B cell (primary cell): ENCODE data around the gene APOM. TPM values are rescaled to one million over a fixed set of nuclear protein-coding genes. Genes with fewer than 3 reads are reported as not detected.

Experiments used
- ATAC-seq: fragments of 200-7000 bp; cut with Tn5 transposase; one replicate; pipeline ENCODE4 v1.10.0; 2021; ENCODE audit warnings: low read depth, mild to moderate bottlenecking, moderate number of reproducible peaks, moderate library complexity
- CTCF ChIA-PET: fragments of 350-600 bp; sonication (Branson Sonifier 250); formaldehyde crosslinking; loops from one replicate; lab custom pipeline; 2021; ENCODE audit warnings: antibody characterized with exemption, inconsistent platforms; lab: Charles Lee
- POLR2A ChIA-PET: fragments of 350-600 bp; sonication (Branson Sonifier 250); formaldehyde crosslinking; loops from one replicate; lab custom pipeline; 2021; ENCODE audit warnings: antibody characterized with exemption; lab: Charles Lee
- DNase-seq: peaks from one replicate; pipeline ENCODE4 v3.0.0; 2013
- H2AFZ ChIP-seq: 2 replicates; pipeline ENCODE4 v1.6.1; 2012; ENCODE audit warnings: mild to moderate bottlenecking, low read depth, low read length; ENCODE audit not compliant: insufficient read depth, poor library complexity, severe bottlenecking
- H3K27ac ChIP-seq, 2 donors: 1 replicate in 1 of 2; 2 replicates in 1 of 2; pipeline ENCODE4 v1.5.1; 2012 to 2013; ENCODE audit warnings: low read length in 2 of 2, mild to moderate bottlenecking in 2 of 2, moderate library complexity in 1 of 2
- H3K27me3 ChIP-seq, 4 experiments: fragments of 200-600 bp in 1 of 4; sonication (generic) in 1 of 4; replicated peaks in 1 of 4; 1 replicate in 2 of 4; 2 replicates in 2 of 4; pipeline versions ENCODE4 v1.6.1 to v1.7.0; 2013 to 2016; ENCODE audit warnings: low read length in 3 of 4, mild to moderate bottlenecking in 2 of 4, mixed read lengths in 1 of 4, moderate library complexity in 1 of 4; ENCODE audit not compliant: insufficient read depth in 4 of 4, control insufficient read depth in 3 of 4; ENCODE audit errors: control extremely low read depth in 1 of 4
- H3K36me3 ChIP-seq, 2 experiments: replicated peaks in 1 of 2; 1 replicate in 1 of 2; 2 replicates in 1 of 2; pipeline versions ENCODE4 v1.6.1 to v1.7.1; 2013; ENCODE audit warnings: low read length in 1 of 2; ENCODE audit not compliant: insufficient read depth in 2 of 2, control insufficient read depth in 1 of 2; ENCODE audit errors: control extremely low read depth in 1 of 2, extremely low read depth in 1 of 2
- H3K4me1 ChIP-seq, 2 donors: fragments of 200-600 bp in 1 of 2; sonication (generic) in 1 of 2; 1 replicate in 1 of 2; 2 replicates in 1 of 2; pipeline versions ENCODE4 v1.5.1 to v1.6.1; 2013 to 2017; ENCODE audit warnings: low read length in 2 of 2; ENCODE audit not compliant: control insufficient read depth in 2 of 2, insufficient read depth in 2 of 2
- H3K4me2 ChIP-seq: replicated peaks from 2 replicates; pipeline ENCODE3; 2012; ENCODE audit warnings: mild to moderate bottlenecking, low read depth, low read length; ENCODE audit not compliant: poor library complexity, severe bottlenecking
- H3K4me3 ChIP-seq, 5 experiments: fragments of 200-600 bp in 1 of 5; sonication (generic) in 1 of 5; 1 replicate in 3 of 5; 2 replicates in 2 of 5; pipeline versions ENCODE4 v1.5.1 to v1.7.0; 2011 to 2016; ENCODE audit warnings: low read length in 4 of 5, mild to moderate bottlenecking in 4 of 5, low read depth in 2 of 5, control low read depth in 1 of 5, moderate library complexity in 1 of 5; ENCODE audit not compliant: insufficient read depth in 1 of 5; ENCODE audit errors: control extremely low read depth in 1 of 5, extremely low read depth in 1 of 5
- H3K79me2 ChIP-seq: fragments of 200-600 bp; sonication (generic); one replicate; pipeline ENCODE4 v1.6.0; 2016; ENCODE audit warnings: low read length; ENCODE audit not compliant: control insufficient read depth, insufficient read depth
- H3K9ac ChIP-seq: fragments of 200-600 bp; sonication (generic); 2 replicates; pipeline ENCODE4 v1.6.1; 2017; ENCODE audit warnings: mild to moderate bottlenecking, low read length, moderate library complexity
- H3K9me3 ChIP-seq, 3 donors: one replicate each; pipeline versions ENCODE4 v1.6.1 to v1.7.1; 2013; ENCODE audit warnings: low read length in 2 of 3; ENCODE audit not compliant: control insufficient read depth in 2 of 3, insufficient read depth in 1 of 3; ENCODE audit errors: control extremely low read depth in 1 of 3
- H4K20me1 ChIP-seq: 2 replicates; pipeline ENCODE4 v1.6.0; 2012; ENCODE audit warnings: mild to moderate bottlenecking, low read length; ENCODE audit not compliant: insufficient read depth, control insufficient read depth, poor library complexity, severe bottlenecking
- H3K27ac Mint-ChIP-seq: one replicate; pipeline ENCODE4 v1.8.0; 2021; ENCODE audit warnings: mixed read lengths
- H3K27me3 Mint-ChIP-seq: one replicate; pipeline ENCODE4 v1.8.0; 2021; ENCODE audit warnings: mixed read lengths
- H3K4me1 Mint-ChIP-seq: one replicate; pipeline ENCODE4 v1.8.0; 2021; ENCODE audit warnings: mixed read lengths
- H3K4me3 Mint-ChIP-seq: one replicate; pipeline ENCODE4 v1.8.0; 2021; ENCODE audit warnings: mixed read lengths
- H3K9me3 Mint-ChIP-seq: one replicate; pipeline ENCODE4 v1.8.0; 2022; ENCODE audit warnings: mixed read lengths; ENCODE audit not compliant: insufficient read depth
- EZH2 ChIP-seq: IDR thresholded peaks from 2 replicates; pipeline ENCODE4 v1.6.1; 2012; ENCODE audit warnings: borderline replicate concordance, low read depth, mild to moderate bottlenecking, moderate library complexity, low read length; ENCODE audit not compliant: insufficient read depth, poor library complexity, severe bottlenecking
- WGBS: methylation state at CpG from one replicate; pipeline ENCODE4 v1.1.5; 2013; ENCODE audit warnings: missing lambda C conversion rate; ENCODE audit not compliant: insufficient coverage; 5-methylcytosine and 5-hydroxymethylcytosine counted together
- intact Hi-C: fragments of 100-400 bp; cut with micrococcal nuclease; formaldehyde crosslinking; loops from one replicate; pipeline ENCODE4 v1.10.0; 2022
- polyA plus RNA-seq: library from polyadenylated mRNA; depleted of rRNA; stranded (reverse); fragments of >200 nt; gene quantifications from 2 replicates; pipeline ENCODE4 v1.2.3, GENCODE V29; 2012
- total RNA-seq, 2 donors: library from RNA; stranded (reverse); fragments of 120-200 nt in 1 of 2; gene quantifications; 1 replicate in 1 of 2; 2 replicates in 1 of 2; pipeline versions ENCODE4 v1.2.3 to v1.2.4, GENCODE V29; 2013 to 2022
- TF ChIP-seq, protein P1 (sequence below): fragments of 200-600 bp; IDR thresholded peaks from one replicate; pipeline ENCODE4 v1.8.0; 2022; ENCODE audit warnings: antibody characterized with exemption, mild to moderate bottlenecking

APOM gene
- total and polyA plus RNA-seq, 2 donors (not counting 1 experiment from before 2014, with no cell fraction given) = 3.6 to 11.6 TPM

GRCh38 chr6:31622684-31623091 is 33.0 kb upstream of the APOM start:
- ATAC-seq (no peak), DNase-seq (no peak)
- peaks cover 24% of the 10 kb centered on the region for H3K4me1 Mint-ChIP-seq
- ChIA-PET POLR2A (interaction anchor here (0.6 to 1.2 kb wide), 7 partner anchors 13 to 237 kb away, joined by 3 to 12 read pairs (median 4); no protein-coding TSS in a partner anchor), CTCF (interaction anchor here (0.6 to 2.3 kb wide), 8 partner anchors 24 to 483 kb away, joined by 3 to 11 read pairs (median 4); partner anchors contain the start of genes BAG6 and DDX39B)
- intact Hi-C loops = loop anchor here (5.0 kb wide), 3 partner anchors 185 to 335 kb away; partner anchors contain the start of genes EHMT2, LSM2, NELFE and SKIC2
- Histone ChIP-seq H2AFZ (no peak overlapping the region), H3K9me3 (peaks cover 0 to 6% (median 0%) of the 10 kb centered on the region in 3 donors), H3K79me2 (peaks cover 21% of the 10 kb centered on the region), H3K4me3 (no peak overlapping the region), H4K20me1 (peaks cover 10% of the 10 kb centered on the region), H3K4me2 (no peak overlapping the region), H3K27ac (no peak overlapping the region), H3K27me3 (no peaks in the 10 kb centered on the region), H3K36me3 (peaks cover 7 to 53% of the 10 kb centered on the region in 2 experiments), H3K4me1 (peaks cover 10 to 16% of the 10 kb centered on the region in 2 donors), H3K9ac (no peak overlapping the region)
- H3K27ac Mint-ChIP-seq = peak overlapping the region; percentile 12
- 92% methylated on average over 9 of the region's 10 CpGs for WGBS
- no peaks in the 10 kb centered on the region for H3K27me3 Mint-ChIP-seq
- no peaks in the 10 kb centered on the region for H3K9me3 Mint-ChIP-seq
- peak overlapping the region; percentile 86 for H3K4me3 Mint-ChIP-seq
- no peak for TF ChIP-seq EZH2
- TF ChIP-seq, protein P1, sequence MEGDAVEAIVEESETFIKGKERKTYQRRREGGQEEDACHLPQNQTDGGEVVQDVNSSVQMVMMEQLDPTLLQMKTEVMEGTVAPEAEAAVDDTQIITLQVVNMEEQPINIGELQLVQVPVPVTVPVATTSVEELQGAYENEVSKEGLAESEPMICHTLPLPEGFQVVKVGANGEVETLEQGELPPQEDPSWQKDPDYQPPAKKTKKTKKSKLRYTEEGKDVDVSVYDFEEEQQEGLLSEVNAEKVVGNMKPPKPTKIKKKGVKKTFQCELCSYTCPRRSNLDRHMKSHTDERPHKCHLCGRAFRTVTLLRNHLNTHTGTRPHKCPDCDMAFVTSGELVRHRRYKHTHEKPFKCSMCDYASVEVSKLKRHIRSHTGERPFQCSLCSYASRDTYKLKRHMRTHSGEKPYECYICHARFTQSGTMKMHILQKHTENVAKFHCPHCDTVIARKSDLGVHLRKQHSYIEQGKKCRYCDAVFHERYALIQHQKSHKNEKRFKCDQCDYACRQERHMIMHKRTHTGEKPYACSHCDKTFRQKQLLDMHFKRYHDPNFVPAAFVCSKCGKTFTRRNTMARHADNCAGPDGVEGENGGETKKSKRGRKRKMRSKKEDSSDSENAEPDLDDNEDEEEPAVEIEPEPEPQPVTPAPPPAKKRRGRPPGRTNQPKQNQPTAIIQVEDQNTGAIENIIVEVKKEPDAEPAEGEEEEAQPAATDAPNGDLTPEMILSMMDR = no peak

DNA sequence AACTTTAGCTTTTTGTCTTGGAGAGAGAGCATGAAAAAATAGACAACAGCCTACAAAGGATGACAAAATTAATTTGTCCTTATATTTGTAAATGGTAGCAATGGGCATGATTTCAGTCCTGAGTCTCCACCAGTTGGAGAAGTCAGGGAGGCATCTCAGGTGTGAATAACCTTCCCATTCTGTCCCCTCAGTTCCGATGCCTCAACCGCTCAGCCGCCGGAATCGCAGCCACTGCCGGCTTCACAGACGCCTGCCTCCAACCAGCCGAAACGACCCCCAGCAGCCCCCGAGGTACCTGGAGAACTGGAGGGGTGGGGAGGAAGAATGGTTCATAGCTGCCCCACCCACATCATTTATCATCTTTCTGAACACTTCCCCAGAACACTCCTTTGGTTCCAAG is 31.6 kb upstream of the APOM start:
- H3K36me3 ChIP-seq = peaks cover 7 to 64% of the 10 kb centered on the region in 2 experiments
- H3K9me3 Mint-ChIP-seq = no peaks in the 10 kb centered on the region
- peaks cover 24% of the 10 kb centered on the region for H3K4me1 Mint-ChIP-seq
- H4K20me1 ChIP-seq = peaks cover 18% of the 10 kb centered on the region
- peaks cover 0 to 5% (median 0%) of the 10 kb centered on the region in 3 donors for H3K9me3 ChIP-seq
- DNase-seq (no peak), ATAC-seq (no peak)
- no CpG with 5 or more reads among the region's 10 CpGs for WGBS
- ChIA-PET CTCF (interaction anchor here (0.6 to 1.5 kb wide), 3 partner anchors 7 to 14 kb away, joined by 3 to 5 read pairs (median 3); no protein-coding TSS in a partner anchor), POLR2A (interaction anchor here (1.4 kb wide), 1 partner anchor 44 kb away, joined by 3 read pairs; no protein-coding TSS in a partner anchor)
- H3K4me3 ChIP-seq = no peak overlapping the region
- no peak overlapping the region for H3K9ac ChIP-seq
- no peaks in the 10 kb centered on the region for H3K27me3 Mint-ChIP-seq
- H3K27ac ChIP-seq = no peak overlapping the region
- intact Hi-C loops = loop anchor here (5.0 kb wide), 3 partner anchors 183 to 333 kb away; partner anchors contain the start of genes EHMT2, LSM2, NELFE and SKIC2
- H2AFZ ChIP-seq = no peak overlapping the region
- H3K27ac Mint-ChIP-seq = no peak overlapping the region
- TF ChIP-seq EZH2 = no peak
- TF ChIP-seq, protein P1 = no peak
- no peaks in the 10 kb centered on the region for H3K27me3 ChIP-seq
- no peak overlapping the region for H3K4me3 Mint-ChIP-seq
- no peak overlapping the region for H3K4me2 ChIP-seq
- H3K4me1 ChIP-seq = peaks cover 10 to 16% of the 10 kb centered on the region in 2 donors
- peaks cover 21% of the 10 kb centered on the region for H3K79me2 ChIP-seq
